GM10266 (cell line): ENCODE results near the gene GABARAP.

Experiments
- DNase-seq: peaks from one replicate; pipeline ENCODE4 v3.0.0; 2012; ENCODE audit errors: extremely low spot score
- CTCF ChIP-seq: IDR thresholded peaks from 2 replicates; pipeline ENCODE4 v1.5.1; 2012; ENCODE audit warnings: mild to moderate bottlenecking, low read depth; ENCODE audit not compliant: control insufficient read depth, insufficient read depth; ENCODE audit errors: missing control alignments

GABARAP gene

GRCh38 chr17:7237761-7238419 lies 4.4 kb downstream of the GABARAP start:
- TF ChIP-seq CTCF, result no peak
- DNase-seq, result peak; percentile 91

- DNase-seq, result no peak
- no peak for TF ChIP-seq CTCF
These were observed 4.9 kb downstream of the GABARAP start for GRCh38 chr17:7237266-7237760.

GRCh38 chr17:7236808-7237207 lies 5.4 kb downstream of the GABARAP start:
- no peak for TF ChIP-seq CTCF
- DNase-seq, result no peak

- DNase-seq, result no peak
- TF ChIP-seq CTCF, result no peak
These were observed 6.3 kb downstream of the GABARAP start for GRCh38 chr17:7235693-7236665.

GRCh38 chr17:7234083-7234951 lies 7.9 kb downstream of the GABARAP start, which contains the start of gene DVL2:
TSS of gene DVL2 (minus strand) at chr17:7234517. CDS start at chr17:7234262, 255 bp downstream.
- TF ChIP-seq CTCF, result no peak
- DNase-seq, result peak; percentile 98

GRCh38 chr17:7233701-7234082 lies 8.6 kb downstream of the GABARAP start:
- TF ChIP-seq CTCF, result no peak
- no peak for DNase-seq
